ENCODE results near the gene NCBP1.
"Not testable (repeated sequence)": the region's sequence is repeated elsewhere in the genome, so short reads cannot be mapped to it uniquely, and the experiment has no call there.

Gene NCBP1

DNA sequence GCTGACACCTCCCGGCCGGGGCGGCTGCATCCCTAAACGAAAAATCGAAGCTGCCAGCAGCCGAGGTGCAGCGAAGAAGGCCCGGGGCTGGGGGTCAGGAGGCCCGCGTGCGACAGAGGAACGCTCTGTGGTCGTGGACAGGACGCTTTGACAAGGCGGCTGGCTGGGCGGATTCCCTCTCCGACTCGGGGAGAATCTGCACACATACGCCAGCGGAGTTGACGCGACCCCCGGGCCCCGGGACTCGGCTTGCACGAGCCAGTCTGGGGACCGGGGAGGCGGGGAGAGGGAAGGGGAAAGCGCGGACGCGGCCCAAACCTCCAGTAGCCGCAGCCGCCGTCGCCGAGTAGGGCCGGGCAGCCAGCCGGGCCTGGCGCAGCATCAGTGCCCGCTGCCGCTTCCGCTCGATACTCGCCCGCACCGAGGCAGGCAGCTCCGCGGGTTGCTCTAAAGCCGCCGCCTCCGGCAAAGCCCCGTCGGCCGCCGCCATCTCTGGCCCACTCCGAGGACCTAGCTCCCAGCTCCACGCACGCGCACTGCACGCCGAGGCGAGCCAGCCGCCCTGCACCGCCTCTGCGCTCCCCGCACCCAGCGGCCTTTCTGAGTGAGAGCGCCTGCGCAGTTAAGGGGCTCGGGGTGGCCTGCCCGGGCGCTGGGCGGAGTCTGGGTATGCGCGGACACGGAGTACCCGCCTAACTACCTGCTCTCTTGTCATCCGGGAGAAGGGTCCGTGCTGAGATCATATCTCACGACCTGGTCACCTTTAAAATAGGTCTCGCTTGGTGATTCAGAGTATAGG lies 63.4 kb downstream of the NCBP1 start, which contains the start of gene XPA:
TSS of gene XPA (minus strand) at position 538 of the 799 bp plus-strand sequence. CDS start at position 490, 48 bp downstream.
- no peak for TF ChIP-seq CTCF (IDR thresholded peaks at IDR 0.05; ENCODE audit: low read depth, low read length)
- DNase-seq (ENCODE audit: extremely low read depth, low read depth) = peak; percentile 74

DNA sequence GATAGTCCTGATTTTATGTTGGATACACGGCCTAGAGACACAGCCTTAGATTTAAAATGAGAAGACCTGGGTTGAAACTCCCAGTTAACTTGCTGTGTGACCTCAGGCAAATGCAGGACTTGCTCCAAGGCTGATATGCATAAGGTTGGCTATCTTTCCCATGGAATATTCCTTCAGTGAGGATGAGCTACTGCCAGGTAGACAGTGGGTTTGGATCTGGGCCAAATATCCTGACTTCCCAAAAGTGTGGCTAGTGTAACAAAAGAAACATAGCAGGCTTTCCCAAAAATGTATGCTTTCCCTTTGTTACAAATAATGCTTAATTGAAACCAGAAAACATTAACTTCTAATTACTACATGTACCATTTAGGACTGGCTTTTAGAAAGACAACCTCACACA lies 64.2 kb downstream of the NCBP1 start:
- no peak for TF ChIP-seq CTCF (IDR thresholded peaks at IDR 0.05; ENCODE audit: low read depth, low read length)
- DNase-seq (ENCODE audit: extremely low read depth, low read depth) = no peak

- DNase-seq (ENCODE audit: extremely low read depth, low read depth) = no peak
- TF ChIP-seq CTCF (IDR thresholded peaks at IDR 0.05; ENCODE audit: low read depth, low read length) = no peak
These were observed 65.2 kb downstream of the NCBP1 start for GRCh38 chr9:97698865-97699264.

DNA sequence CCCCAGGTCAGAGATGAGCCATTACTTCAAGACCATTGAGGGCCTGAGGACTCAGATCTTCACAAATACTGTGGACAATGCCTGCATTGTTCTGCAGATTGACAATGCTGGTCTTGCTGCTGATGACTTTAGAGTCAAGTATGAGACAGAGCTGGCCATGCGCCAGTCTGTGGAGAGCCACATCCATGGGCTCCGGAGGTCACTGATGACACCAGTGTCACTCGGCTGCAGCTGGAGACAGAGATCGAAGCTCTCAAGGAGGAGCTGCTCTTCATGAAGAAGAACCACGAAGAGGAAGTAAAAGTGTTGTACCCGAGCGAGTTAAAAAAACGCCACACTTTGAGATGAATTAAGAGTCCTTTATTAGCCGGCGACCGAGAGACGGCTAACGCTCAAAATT lies 65.7 kb downstream of the NCBP1 start:
- not testable (repeated sequence) for DNase-seq (ENCODE audit: extremely low read depth, low read depth)

- not testable (repeated sequence) for DNase-seq (ENCODE audit: extremely low read depth, low read depth)
These were observed 66.2 kb downstream of the NCBP1 start for GRCh38 chr9:97699824-97700223.

GRCh38 chr9:97703437-97704344 lies 70.1 kb downstream of the NCBP1 start:
- no peak for TF ChIP-seq CTCF (IDR thresholded peaks at IDR 0.05; ENCODE audit: low read depth, low read length)
- peak; percentile 7 for DNase-seq (ENCODE audit: extremely low read depth, low read depth)

- TF ChIP-seq CTCF (IDR thresholded peaks at IDR 0.05; ENCODE audit: low read depth, low read length) = no peak
- no peak for DNase-seq (ENCODE audit: extremely low read depth, low read depth)
These were observed 70.7 kb downstream of the NCBP1 start for GRCh38 chr9:97704345-97704677.

GRCh38 chr9:97704851-97705250 lies 71.2 kb downstream of the NCBP1 start:
- DNase-seq (ENCODE audit: extremely low read depth, low read depth) = no peak
- TF ChIP-seq CTCF (IDR thresholded peaks at IDR 0.05; ENCODE audit: low read depth, low read length) = no peak
